ENCODE measurements around the gene GALNT17.
"Not testable (repeated sequence)": the region's sequence is repeated elsewhere in the genome, so short reads cannot be mapped to it uniquely, and the experiment has no call there.

The GALNT17 gene

DNA sequence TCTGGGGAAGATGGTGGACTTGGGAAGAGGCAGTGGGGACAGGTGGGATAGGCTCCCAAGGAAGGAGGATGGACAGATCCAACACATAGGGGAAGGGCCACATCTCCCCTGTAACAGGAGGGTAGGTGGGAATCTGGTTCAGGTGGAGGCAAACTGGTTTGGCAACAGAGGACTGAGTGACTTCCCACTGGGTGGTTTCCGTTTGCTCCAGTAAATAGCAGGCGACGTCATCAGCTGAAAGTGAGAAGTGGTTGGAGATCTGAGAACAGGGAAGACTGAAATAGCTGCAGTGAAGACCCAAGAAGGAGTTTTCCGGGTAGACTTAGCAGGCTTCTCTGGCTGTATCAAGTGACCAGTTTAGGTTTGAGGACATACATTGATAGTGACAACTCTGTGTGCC lies 504.4 kb downstream of the GALNT17 start:
- DNase-seq (ENCODE audit: low read depth), result no peak

DNA sequence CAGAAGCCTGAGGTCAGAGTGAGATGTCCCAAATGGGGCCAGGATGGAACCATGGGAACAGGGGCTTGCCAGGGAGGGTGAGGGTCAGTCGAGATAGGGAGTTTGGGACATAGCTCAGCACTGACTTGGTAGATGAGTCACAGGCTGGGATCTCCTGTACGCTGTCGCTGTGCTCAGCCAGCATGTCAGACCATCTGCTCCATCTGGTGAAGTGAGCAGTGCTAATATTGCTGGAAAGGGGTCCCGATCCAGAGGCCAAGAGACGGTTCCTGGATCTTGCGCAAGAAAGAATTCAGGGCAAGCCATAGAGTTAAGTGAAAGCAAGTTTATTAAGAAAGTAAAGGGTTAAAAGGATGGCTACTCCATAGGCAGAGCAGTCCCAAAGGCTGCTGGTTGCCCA lies 505.6 kb downstream of the GALNT17 start:
- no peak for DNase-seq (ENCODE audit: low read depth)

DNA sequence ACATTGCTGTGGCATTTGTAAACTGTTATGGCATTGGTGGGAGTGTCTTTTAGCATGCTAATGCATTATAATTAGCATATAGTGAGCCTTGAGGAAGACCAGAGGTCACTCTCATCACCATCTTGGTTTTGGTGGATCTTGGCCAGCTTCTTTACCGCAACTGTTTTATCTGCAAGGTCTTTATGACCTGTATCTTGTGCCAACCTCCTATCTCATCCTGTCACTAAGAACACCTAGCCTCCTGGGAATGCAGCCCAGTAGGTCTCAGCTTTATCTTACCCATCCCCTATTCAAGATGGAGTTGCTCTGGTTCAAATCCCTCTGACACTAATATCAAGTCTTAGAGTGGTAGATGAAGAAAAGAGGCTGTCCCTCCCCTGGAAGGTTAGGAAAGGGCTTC lies 506.2 kb downstream of the GALNT17 start:
- DNase-seq (ENCODE audit: low read depth), result no peak

DNA sequence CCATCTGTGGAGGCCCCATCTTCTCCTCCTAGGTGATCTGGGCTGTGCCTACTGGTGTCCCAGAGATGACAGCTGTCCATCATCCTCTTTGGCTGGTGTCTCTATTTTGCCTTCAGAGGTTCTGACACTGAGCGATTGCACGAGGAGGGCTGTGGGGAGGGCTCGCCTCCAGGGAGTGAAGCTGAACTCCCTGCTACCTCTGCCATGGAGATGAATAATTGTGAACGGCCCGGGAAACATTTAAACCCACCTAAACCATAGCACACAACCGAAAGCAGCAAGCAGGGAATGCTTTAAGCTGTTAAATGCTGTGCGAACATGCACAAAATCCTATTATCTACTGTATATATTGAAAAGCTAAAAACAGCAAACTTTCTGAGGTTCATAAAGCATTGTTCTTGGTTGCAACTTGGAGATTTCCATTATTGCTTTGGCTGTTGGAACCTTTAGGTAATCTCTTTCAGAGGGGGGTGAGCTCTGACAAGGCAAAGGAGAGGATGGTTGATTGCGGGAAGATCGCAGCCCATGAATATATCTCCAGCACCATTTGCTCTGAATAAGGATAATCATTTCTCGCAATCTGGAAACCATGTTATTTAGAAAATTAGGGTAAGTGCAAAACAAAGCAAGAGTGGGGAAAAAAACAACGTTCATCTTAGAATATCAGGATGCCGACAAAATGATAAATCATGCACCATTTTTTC lies 507.6 kb downstream of the GALNT17 start:
- DNase-seq (ENCODE audit: low read depth), result no peak

DNA sequence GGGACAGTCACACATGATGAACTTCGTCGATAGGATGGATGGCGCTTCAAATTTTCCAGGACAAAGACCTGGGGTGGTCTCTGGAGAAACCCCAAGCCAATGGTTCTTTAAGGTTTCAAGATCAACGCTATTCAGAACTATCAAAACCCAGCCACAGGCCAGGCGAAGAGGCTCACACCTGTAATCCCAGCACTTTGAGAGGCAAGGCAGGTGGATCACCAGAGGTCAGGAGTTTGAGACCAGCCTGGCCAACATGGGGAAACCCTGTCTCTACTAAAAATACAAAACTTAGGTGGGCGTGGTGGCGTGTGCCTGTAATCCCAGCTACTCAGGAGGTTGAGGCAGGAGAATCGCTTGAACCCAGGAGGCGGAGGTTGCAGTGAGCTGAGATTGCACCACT lies 511.1 kb downstream of the GALNT17 start:
- DNase-seq (ENCODE audit: low read depth), result not testable (repeated sequence)

DNA sequence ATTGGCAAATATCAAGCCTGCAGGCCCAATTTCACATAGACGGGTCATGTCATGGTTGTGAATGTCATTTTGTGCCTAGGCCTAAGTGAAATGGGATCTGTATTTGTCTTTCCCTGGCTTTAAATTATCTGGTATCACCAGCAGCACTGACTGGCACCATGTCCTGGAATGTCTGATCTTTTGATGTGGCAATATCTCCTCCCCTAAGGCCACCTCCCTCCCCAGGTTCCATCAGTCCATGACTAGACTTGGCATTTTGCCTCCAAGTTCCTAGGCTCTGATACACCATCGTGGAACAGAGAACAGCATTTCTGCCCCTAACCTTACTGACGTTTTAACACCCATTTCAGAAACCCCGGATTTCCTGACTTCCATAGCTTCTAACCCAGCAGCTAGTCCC lies 513.9 kb downstream of the GALNT17 start:
- DNase-seq (ENCODE audit: low read depth), result no peak

DNA sequence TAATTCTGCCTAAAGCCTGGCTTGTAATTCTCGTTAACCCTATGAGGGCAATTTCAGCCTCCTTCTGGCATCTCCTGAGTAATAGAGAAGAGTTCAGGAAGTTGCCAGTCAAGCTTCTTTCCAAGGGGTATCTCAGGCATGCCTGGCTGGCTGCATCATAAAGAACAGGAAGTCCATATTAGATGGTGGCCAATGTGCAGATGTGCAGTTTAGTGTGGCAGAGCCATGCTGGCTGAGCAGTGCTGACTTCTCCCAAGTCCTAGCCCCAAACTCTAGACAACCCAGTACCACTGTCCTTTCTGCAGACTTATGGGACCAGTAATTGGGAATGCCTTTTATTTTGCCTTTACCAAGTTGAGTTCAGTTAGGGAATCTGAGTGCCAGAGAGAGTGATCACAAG lies 517.9 kb downstream of the GALNT17 start:
- DNase-seq (ENCODE audit: low read depth), result no peak

DNA sequence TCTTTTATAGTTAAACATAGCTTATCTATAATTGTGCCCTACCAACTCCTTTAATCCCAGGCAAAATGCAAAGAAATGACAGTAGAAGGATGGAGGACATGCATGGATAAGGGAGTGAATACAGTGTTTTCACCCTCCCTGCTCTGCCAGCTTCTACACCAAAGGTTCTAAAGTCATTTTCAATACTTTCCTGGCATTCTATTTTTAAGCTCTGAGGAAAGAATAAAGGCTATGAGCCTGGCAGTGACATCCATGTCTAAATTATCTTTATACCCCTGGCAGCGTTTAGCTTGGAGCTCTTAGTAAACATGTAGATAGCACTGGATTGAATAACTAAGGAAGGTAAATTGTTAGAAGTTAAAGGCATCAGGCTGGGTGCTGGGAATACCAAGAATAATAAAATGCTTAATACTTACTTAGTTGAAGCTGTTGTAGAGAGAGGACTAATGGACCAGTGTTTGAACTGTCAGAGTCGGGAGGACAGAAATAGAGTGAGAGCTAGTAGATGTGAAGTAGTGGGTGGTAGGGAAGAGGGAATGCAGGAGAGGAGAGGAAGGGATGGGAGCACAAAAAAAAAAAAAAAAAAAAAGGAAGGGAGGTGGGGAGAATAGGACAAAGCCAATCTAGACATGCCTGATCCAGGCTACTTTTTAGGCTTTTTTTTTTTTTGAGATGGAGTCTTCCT lies 518.9 kb downstream of the GALNT17 start:
- no peak for DNase-seq (ENCODE audit: low read depth)

DNA sequence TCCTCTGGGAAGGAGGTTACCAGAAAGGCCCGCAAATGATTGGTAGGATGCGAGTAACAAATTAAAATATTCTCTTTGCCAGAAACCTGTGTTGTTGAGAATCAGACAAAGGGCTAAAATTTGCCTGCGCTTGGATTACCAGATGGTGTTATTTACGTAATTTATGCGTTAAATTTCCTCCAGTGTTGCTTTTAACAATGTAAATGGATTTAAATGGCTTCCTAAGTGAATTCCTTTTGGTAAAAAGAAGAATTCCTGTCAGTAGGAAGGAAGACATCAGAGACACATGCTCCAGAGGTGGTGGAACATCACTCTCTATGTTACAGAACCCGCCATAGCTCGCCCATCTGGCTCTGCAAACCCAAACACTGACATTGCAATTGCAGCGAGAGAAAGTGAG lies 520.6 kb downstream of the GALNT17 start:
- DNase-seq (ENCODE audit: low read depth), result no peak

DNA sequence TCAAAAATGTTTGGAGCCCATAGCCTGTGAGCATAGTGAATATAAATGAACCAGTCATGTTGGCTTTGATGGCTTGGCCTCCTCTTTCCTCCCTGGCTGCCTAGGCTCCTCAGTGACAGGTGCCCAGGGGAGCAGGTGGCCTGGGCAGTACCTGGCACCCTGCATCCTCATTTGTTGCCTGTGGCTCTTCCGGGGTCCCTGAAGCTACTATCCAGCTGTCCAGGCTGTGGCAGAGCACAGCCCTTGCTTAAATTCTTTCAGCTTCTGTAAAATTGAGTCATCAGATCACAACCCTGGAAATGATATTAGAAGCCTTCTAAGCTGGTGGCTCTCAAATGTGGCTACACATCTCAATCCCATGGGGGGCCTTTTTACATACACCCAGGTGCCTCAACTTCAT lies 525.4 kb downstream of the GALNT17 start:
- DNase-seq (ENCODE audit: low read depth), result no peak

DNA sequence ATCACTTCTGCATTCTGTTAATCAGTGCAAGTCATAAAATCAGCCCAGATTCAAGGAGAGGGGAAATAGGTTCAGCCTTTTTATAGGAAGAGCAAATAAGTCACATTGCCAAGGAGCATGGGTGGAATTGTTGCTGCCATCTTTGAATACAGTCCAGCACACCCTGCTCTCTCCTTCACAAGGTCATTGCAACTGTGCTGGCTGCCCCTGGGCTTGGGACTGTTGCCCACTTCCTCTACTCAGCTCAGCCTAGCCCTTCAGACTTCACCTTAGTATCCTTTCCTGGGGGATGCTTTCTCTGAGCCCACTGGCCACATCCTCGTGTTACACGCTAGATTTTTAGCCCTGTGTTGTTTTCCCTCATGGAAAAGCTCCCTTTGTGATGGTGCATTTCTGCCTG lies 527.7 kb downstream of the GALNT17 start:
- DNase-seq (ENCODE audit: low read depth), result no peak

DNA sequence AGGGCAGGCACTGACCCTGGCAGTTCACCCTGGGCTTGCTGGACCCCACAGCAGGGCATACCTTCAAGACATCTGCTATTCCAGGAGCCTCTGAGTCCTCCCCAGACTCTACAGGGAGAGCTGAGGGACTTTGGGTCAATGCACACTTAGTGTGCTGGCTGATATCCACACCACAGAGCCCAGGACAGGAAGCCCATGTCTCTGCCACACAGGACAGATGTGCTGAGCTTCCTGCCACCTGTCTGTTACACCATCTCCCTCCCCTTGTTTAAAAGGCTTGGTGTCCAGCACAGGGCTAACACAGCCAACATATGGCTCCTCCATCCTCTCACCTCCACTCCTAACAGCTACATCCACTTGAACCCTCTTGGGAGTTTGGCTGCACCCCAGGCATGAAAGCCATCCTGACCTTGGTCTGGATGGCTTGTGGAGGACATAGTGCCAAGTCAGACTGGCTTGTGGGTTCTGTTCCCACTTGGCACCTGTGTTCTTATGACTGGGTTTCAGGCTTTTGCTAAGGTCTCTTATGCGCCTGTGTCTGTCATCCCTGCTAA lies 529.8 kb downstream of the GALNT17 start:
- DNase-seq (ENCODE audit: low read depth), result no peak

DNA sequence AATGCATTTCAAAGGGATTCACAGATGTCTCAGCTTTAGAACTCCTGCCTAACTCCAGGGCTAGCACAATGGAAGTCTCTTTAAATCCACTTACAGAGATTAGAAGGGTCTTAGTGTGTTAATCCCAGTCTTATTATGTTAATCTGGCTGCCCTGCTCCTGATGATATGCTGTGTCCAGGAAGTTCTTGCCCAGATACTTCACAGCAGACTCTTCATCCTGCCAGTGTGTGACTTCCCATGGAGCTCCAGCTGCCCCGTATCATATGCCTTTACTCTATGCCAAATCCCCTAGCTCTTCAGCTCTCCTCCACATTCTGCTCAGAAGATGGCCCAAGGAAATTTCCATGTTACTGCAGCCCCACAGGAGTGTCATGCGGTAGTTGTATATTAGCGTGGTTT lies 533.8 kb downstream of the GALNT17 start:
- no peak for DNase-seq (ENCODE audit: low read depth)

DNA sequence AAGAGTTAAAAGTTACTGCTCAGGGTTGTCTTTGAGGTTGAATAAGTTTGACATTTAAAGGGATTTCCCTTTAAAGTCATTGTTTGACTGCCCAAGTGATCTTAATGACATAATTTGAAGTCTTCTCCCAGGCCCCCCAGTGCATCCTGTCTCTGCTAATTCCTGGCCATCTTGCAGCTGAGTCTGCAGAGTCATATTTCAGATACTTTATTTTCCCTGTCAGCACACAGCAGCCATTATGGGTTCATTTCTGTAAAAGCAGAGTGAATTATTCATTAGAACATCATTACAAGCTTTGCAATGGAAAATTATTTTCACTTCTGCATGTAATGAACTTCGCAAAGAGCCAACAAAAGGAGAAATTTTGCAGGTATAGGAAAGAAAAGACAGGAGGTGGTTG lies 536.6 kb downstream of the GALNT17 start:
- DNase-seq (ENCODE audit: low read depth), result no peak

DNA sequence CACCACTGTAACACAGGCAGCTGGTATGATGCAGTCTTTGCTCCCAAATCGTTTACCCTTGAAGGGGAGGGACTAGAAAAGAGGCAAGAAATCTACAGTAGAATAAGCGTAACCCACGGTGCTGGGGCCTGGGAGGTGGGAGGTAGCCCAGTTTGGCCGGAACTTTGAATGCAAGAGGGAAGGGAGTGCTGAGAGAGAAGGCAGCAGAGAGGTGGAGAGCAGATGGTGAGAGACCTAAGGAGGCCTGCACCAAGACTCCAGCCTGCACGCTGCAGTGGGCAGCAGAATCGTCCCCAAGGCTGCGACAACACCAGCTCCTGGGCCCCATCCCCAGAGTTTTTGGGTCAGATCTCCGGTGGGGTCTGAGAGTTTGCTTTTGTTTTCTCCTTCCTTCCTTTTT lies 547.5 kb downstream of the GALNT17 start:
- no peak for DNase-seq (ENCODE audit: low read depth)

DNA sequence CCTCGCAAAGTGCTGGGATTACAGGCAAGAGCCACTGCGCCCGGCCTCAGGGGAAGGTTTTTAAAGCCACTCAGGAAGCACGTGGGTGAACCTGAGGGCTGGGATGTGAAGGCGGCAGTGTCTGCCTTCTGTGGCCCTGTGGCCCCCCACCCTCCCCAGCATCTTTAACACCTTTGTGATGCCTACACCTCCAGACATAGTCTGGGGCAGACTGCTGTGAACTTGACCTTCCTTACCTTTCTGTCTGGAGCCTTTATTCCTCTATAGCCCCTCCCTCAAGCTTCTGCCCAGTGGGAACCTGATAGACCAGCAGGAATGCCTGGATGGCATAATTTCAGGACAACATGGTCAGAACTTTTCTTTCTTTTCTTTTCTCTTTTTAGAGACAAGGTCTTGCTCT lies 550.2 kb downstream of the GALNT17 start:
- no peak for DNase-seq (ENCODE audit: low read depth)

DNA sequence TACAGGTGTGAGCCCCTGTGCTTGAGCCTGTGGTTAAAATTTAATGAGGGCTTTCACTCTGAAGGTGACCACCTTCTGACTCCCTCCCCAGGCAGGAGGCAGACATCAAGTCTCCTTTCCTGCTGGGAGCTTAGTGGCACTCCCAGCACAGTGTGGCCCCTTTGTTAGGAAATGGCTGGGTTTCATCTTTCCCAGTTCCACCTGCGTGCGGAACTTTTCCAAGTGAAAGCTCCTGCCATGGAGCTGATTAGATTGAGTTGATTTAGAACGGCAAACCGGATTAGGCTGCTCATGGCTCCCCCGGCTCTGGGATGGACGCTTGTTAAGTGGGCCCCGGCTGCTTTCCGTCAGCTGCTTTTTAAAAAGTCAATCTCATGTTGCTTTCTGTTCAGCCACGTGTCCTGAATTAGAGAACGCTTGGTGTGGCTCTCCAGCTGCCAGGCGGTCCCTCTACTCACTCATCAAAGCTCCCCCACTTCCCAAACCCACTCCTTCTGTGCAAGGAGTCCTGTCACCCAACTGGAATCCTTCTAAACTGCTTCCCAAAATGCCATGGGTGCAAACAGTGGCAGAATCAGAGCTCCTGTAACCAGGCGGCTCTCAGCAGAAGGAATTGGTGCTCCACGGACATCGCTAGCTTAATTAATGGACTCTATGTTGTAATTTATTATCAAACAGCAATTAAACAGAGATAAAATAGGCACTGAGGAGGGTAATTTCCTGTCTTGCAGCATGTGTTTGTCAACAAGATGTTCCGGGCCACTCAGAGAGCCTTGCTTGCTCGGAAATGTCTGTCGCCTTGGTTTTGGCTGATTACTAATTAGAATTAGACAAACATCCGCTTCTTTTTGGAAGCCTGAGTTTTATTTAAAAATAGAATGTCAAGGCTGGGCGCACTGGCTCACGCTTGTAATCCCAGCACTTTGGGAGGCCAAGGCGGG lies 551.2 kb downstream of the GALNT17 start:
- no peak for DNase-seq (ENCODE audit: low read depth)

DNA sequence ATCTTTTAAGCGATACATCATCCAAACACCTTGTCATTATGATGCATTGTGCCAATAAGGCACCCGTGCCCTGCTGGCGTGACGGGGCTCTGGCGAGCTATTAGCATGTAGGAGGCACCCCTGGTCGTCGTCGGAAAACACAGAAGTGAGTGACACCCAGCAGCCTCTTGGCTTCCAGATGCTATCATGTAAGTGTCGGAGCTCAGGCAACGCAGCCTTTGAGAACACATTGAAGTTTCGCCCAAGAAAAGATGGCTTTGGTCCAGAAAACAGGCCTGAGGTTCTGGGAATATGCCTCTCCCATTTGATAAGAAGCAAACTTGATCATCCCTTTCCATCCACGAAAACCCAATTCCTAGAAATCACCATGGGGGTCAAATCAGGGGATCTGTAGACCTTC lies 555.3 kb downstream of the GALNT17 start:
- no peak for DNase-seq (ENCODE audit: low read depth)

DNA sequence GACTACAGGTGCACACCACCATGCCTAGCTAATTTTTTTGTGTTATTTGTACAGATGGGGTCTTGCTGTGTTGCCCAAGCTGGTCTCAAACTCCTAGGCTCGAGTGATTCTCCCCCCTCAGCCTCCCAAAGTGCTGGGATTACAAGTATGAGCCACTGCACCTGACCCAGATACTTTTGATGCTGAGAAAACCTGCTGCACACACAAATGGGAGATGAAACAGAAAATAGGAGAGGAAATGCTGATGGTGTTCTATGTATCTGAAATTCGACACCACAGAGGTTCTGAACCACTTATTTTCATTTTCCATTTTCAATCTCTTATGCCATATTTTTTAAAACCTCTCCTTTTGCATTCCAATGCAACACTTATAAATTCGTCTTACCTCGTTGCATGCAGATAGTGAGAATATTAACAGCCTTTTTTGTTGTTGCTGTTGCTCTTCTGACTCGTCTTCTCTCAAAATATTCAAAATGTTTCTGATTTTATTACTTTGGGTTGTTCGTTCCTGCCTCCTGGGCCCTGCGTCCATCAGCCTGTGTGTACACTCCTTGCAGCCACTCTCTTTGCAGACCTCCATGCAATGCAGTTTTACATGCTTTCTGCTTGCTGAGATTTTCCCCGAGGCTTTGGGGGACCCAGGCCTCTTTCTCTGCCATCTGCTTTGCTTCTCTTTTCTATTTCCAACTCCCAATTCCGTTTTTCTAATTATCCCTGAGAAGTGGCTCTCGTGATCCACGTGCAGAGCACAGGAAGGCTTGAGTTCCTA lies 556.1 kb downstream of the GALNT17 start:
- DNase-seq (ENCODE audit: low read depth), result no peak

DNA sequence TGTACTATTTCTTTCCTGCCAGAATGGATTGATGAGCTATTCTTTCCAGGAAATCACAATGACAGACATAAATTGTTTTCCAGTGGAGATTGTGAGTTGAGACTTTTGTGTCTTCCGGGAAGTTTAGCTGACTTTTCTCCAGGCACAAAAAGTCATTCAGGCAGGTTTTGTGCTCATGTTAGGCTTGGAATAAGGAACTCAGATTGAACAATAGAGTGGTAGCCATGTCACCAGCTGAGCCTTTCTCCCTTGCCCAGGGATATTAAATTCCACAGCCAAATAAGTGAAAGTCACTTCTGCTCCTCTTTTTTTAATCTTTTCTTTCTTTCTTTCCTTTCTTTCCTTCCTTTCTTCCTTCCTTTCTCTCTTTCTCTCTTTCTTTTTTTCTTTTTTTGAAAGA lies 559.6 kb downstream of the GALNT17 start:
- DNase-seq (ENCODE audit: low read depth), result no peak

DNA sequence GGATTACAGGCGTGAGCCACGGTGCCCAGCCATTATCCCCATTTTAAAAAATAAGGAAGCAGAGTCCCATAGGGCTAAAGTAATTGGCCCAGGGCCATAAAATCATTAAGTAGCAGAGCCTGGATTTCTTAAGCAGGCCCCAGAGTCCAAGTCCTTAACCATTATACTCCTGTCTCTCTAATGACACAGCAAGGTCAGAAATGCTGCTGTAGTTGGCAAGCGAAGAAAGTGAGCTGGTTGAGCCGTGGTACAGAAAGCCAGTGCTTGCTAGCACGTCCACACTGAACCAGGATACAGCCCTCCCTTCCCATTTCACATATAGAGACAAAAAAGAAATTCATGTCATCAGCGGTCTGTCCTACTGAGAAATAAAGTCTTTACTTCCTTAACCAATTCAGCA lies 562.7 kb downstream of the GALNT17 start:
- DNase-seq (ENCODE audit: low read depth), result no peak

DNA sequence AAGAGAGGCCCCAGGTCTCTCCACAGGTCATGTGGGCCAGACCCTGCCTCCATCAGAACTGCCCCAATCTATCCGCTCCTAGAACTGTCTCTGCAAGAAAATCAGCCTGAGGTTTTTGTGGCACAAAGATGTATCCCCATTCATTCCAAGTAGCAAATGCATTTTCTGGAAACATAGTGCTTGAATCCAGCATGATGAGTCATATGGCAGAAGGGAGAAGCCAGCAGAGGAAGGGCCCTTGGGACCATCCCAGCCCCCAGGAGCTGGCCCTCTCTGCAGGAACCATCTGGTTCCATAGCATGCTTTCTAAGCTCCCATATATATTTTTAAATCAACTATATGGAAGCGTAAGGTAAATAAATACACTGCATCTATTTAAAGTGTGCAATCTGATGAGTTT lies 563.2 kb downstream of the GALNT17 start:
- DNase-seq (ENCODE audit: low read depth), result no peak

Data from HS-27A (cell line).